OCI-LY3 (cell line): Measurements from ENCODE around the gene TMEM8B.
A peak's percentile ranks its signal among the peaks of the same experiment; 100 is the strongest.

Experiments
- H2AFZ ChIP-seq: fragments of 200-600, 300-600 bp; shearing (Covaris generic); 2 replicates; pipeline ENCODE4 v1.6.0; 2014; ENCODE audit warnings: antibody characterized with exemption, low read depth, low read length
- H3K27ac ChIP-seq: fragments of 200-600, 300-600 bp; sonication (generic); 2 replicates; pipeline ENCODE4 v1.5.1; 2014; ENCODE audit warnings: mild to moderate bottlenecking, low read length, moderate library complexity, mixed read lengths
- H3K27me3 ChIP-seq: fragments of 200-600, 300-600 bp; sonication (generic); 2 replicates; pipeline ENCODE4 v1.6.1; 2014; ENCODE audit warnings: low read depth, low read length, mixed read lengths
- H3K36me3 ChIP-seq: fragments of 200-600, 300-600 bp; sonication (generic); replicated peaks from 2 replicates; pipeline ENCODE3; 2014; ENCODE audit warnings: low read depth, low read length, mixed read lengths
- H3K4me1 ChIP-seq: fragments of 300-600, 200-600 bp; sonication (generic); 2 replicates; pipeline ENCODE4 v1.6.1; 2014; ENCODE audit warnings: low read length, mixed read lengths
- H3K4me2 ChIP-seq: fragments of 200-600, 300-600 bp; sonication (generic); 2 replicates; pipeline ENCODE4 v1.6.1; 2014; ENCODE audit warnings: low read length, mixed read lengths
- H3K4me3 ChIP-seq: fragments of 300-600, 200-600 bp; sonication (generic); 2 replicates; pipeline ENCODE4 v1.5.1; 2014; ENCODE audit warnings: antibody characterized with exemption, mild to moderate bottlenecking, low read length, moderate library complexity
- H3K79me2 ChIP-seq: fragments of 300-600, 200-600 bp; shearing (Covaris generic); 2 replicates; pipeline ENCODE4 v1.6.1; 2014; ENCODE audit warnings: mild to moderate bottlenecking, low read length, mixed read lengths
- H3K9ac ChIP-seq: fragments of 300-600, 200-600 bp; shearing (Covaris generic); 2 replicates; pipeline ENCODE4 v1.6.0; 2014; ENCODE audit warnings: mild to moderate bottlenecking, low read length, moderate library complexity
- H3K9me3 ChIP-seq: fragments of 200-600, 300-600 bp; shearing (Covaris generic); 2 replicates; pipeline ENCODE4 v1.6.1; 2014; ENCODE audit warnings: low read length, mixed read lengths; ENCODE audit not compliant: insufficient read depth
- H4K20me1 ChIP-seq: fragments of 200-600, 300-600 bp; sonication (generic); 2 replicates; pipeline ENCODE4 v1.6.1; 2016; ENCODE audit warnings: low read length, mixed read lengths; ENCODE audit not compliant: insufficient read depth
- EZH2phosphoT487 ChIP-seq: fragments of 200-600 bp; shearing (Covaris generic); IDR thresholded peaks from 2 replicates; pipeline ENCODE4 v1.6.1; 2018; ENCODE audit warnings: antibody characterized with exemption, mixed run types, low read depth
- TF ChIP-seq, protein P1 (sequence below): fragments of 200-600, 300-600 bp; sonication (generic); IDR thresholded peaks from 2 replicates; pipeline ENCODE4 v1.5.1; 2014; ENCODE audit warnings: antibody characterized with exemption, low read length, low read depth

Gene TMEM8B

DNA sequence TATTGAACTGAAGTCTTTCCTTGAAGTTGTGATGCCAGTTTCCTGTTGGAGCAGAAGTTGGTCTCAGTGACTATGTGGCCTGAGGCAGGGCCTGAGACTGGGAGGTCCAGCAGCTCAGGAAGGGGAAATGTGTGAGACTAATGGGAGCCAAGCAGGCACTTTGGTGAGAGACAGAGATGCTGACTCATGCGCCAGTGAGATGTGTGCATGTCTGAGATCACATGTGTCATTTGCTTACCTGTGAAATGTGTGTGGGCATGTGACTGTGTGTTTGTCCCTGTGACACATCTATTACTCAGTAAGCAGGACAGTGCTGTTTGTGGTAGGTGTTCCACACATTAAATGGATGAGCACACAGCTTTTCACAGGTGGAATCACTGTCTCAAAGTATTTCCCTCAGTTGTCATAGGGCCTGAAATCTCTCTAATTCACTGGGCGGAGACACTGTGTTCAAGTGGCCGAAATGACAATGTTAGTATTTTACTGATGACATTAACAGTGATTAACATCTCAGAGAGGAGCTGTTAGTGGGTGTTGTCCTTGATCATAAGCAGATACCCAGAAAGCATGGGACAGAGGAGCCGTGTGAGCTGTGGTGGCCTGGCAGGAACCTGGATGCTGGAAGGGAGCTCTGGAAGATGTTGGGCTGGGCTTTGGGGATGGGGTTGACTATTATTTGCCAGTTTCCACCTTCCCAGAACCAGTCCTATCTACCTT, 30.2 kb upstream of the TMEM8B start:
- Histone ChIP-seq H3K4me3 (no peak overlapping the region), H3K9ac (no peak overlapping the region), H3K27ac (no peak overlapping the region), H3K27me3 (no peaks in the 10 kb centered on the region), H3K4me2 (no peak overlapping the region), H3K79me2 (no peaks in the 10 kb centered on the region), H4K20me1 (no peaks in the 10 kb centered on the region), H3K36me3 (no peaks in the 10 kb centered on the region), H3K9me3 (no peaks in the 10 kb centered on the region), H3K4me1 (peaks cover 13% of the 10 kb centered on the region), H2AFZ (no peak overlapping the region)
- TF ChIP-seq EZH2phosphoT487, result no peak
- TF ChIP-seq, protein P1, sequence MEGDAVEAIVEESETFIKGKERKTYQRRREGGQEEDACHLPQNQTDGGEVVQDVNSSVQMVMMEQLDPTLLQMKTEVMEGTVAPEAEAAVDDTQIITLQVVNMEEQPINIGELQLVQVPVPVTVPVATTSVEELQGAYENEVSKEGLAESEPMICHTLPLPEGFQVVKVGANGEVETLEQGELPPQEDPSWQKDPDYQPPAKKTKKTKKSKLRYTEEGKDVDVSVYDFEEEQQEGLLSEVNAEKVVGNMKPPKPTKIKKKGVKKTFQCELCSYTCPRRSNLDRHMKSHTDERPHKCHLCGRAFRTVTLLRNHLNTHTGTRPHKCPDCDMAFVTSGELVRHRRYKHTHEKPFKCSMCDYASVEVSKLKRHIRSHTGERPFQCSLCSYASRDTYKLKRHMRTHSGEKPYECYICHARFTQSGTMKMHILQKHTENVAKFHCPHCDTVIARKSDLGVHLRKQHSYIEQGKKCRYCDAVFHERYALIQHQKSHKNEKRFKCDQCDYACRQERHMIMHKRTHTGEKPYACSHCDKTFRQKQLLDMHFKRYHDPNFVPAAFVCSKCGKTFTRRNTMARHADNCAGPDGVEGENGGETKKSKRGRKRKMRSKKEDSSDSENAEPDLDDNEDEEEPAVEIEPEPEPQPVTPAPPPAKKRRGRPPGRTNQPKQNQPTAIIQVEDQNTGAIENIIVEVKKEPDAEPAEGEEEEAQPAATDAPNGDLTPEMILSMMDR, result no peak

DNA sequence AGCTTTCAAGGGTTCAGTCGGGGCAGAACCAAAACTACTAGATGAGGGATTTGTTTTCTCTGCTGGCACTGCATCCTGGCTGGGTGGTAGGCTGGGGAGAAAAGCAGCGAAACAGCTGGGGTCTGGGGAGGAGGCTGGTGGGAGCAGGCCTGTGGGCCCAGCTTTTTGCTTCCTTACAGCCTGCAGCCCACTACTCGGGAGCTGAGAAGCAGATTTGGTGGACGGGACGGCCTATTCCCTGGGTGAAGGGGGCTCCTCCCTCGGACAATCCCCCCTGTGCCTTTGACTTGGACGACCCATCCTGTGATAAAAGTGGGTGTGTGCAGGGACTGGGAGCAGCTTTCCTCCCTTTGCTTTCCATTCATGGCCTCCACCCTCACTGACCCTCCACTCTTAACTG, 28.5 kb upstream of the TMEM8B start:
- Histone ChIP-seq H3K27ac (no peak overlapping the region), H3K36me3 (no peaks in the 10 kb centered on the region)
- no peak for TF ChIP-seq EZH2phosphoT487
- TF ChIP-seq, protein P1, result no peak

DNA sequence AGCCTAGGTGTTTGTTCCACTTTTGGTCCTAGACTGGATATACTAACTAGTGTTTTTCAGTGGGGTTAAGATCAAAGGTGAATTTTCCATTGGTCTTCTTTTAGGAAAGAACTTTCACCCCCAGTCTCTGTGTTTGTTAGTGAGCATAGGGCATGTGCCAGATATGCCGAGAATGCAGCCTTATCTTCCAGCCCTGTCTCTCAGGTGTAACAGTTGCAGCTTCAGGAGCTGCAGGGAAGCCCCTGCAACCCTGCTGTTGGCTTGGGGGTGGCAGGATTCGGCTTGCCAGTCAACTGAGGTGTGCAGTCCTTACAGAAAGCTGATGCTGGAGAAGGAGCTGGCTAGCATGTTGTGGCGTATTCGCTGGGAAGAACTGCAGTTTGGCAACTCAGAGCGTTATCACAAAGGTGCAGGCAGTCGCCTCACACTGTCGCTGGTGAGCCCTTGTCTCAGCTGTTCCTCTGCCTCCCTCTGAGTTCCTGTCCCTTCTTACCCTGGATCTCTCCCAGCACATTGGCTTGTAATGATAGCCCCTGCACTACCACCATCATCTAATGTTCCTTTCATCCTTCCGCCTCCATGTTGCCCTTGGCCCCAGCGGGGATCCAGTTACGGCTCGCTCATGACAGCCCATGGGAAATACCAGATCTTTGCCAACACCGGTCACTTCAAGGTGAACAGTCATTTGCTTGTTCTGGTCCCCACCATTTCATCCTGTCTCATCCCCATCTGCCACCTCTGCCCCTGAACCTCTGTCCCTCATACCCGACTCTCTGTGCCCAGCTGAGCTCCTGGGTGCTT, 27.5 kb upstream of the TMEM8B start:
- Histone ChIP-seq H3K27me3 (no peaks in the 10 kb centered on the region), H3K4me3 (no peak overlapping the region), H3K4me2 (no peak overlapping the region), H3K36me3 (no peaks in the 10 kb centered on the region), H2AFZ (no peak overlapping the region), H3K27ac (no peak overlapping the region), H3K79me2 (no peaks in the 10 kb centered on the region), H4K20me1 (no peaks in the 10 kb centered on the region), H3K4me1 (peaks cover 24% of the 10 kb centered on the region), H3K9ac (no peak overlapping the region), H3K9me3 (no peaks in the 10 kb centered on the region)
- TF ChIP-seq, protein P1, result no peak
- TF ChIP-seq EZH2phosphoT487, result no peak

More for the DNA sequence above, 28.5 kb upstream of the TMEM8B start:
- Histone ChIP-seq H4K20me1 (no peaks in the 10 kb centered on the region), H3K4me3 (no peak overlapping the region), H3K79me2 (no peaks in the 10 kb centered on the region), H3K27me3 (no peaks in the 10 kb centered on the region), H3K4me1 (peaks cover 14% of the 10 kb centered on the region), H3K9ac (no peak overlapping the region), H2AFZ (no peak overlapping the region), H3K4me2 (no peak overlapping the region), H3K9me3 (no peaks in the 10 kb centered on the region)

DNA sequence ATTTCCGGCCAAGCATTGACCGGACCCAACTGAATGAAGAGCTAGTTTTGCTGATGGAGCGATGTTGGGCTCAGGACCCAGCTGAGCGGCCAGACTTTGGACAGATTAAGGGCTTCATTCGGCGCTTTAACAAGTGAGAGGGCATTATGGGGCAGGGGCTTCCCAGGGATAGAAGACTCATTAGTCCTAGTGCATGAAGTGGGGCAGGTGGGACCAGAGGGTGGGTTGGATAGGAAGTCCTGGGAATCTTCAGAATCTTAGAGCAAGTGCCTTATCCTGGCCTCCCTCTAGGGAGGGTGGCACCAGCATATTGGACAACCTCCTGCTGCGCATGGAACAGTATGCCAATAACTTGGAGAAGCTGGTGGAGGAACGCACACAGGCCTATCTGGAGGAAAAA, 22.9 kb upstream of the TMEM8B start:
- no peak overlapping the region for H2AFZ ChIP-seq
- peak overlapping the region; percentile 66; the same call in 1 of the 2 replicates for H3K4me3 ChIP-seq
- no peaks in the 10 kb centered on the region for H3K9me3 ChIP-seq
- peak overlapping the region; percentile 48; the same call in 1 of the 2 replicates for H3K9ac ChIP-seq
- H4K20me1 ChIP-seq, result no peaks in the 10 kb centered on the region
- H3K27ac ChIP-seq, result peak overlapping the region; percentile 86
- 0 out of 2 replicates have a peak, but pooled peaks cover 3% of the 10 kb centered on the region for H3K79me2 ChIP-seq
- H3K27me3 ChIP-seq, result no peaks in the 10 kb centered on the region
- peaks cover 38% of the 10 kb centered on the region for H3K4me1 ChIP-seq
- H3K36me3 ChIP-seq, result peaks cover 7% of the 10 kb centered on the region
- no peak for TF ChIP-seq EZH2phosphoT487
- TF ChIP-seq, protein P1, result no peak
- H3K4me2 ChIP-seq, result peak overlapping the region; percentile 78
